Ectodermal cell (in vitro differentiated cells): ENCODE results near the gene COL8A2.
"Not testable (repeated sequence)": the region's sequence is repeated elsewhere in the genome, so short reads cannot be mapped to it uniquely, and the experiment has no call there.

Source experiments
- H3K27ac ChIP-seq: 2 replicates; pipeline ENCODE4 v1.7.0; 2013; ENCODE audit warnings: mild to moderate bottlenecking, low read depth, low read length; ENCODE audit not compliant: insufficient read depth, poor library complexity, severe bottlenecking
- H3K27me3 ChIP-seq: 2 replicates; pipeline ENCODE4 v1.7.0; 2013; ENCODE audit warnings: mild to moderate bottlenecking, low read length; ENCODE audit not compliant: insufficient read depth, control insufficient read depth, poor library complexity, severe bottlenecking
- H3K36me3 ChIP-seq: one replicate; pipeline ENCODE4 v1.7.0; 2013; ENCODE audit warnings: low read length; ENCODE audit not compliant: control insufficient read depth, insufficient read depth
- H3K4me1 ChIP-seq: one replicate; pipeline ENCODE4 v1.7.0; 2013; ENCODE audit warnings: low read length; ENCODE audit not compliant: control insufficient read depth, insufficient read depth
- H3K4me3 ChIP-seq: 2 replicates; pipeline ENCODE4 v1.7.0; 2013; ENCODE audit warnings: low read depth, low read length, control low read depth; ENCODE audit not compliant: insufficient read depth
- H3K9me3 ChIP-seq: 2 replicates; pipeline ENCODE4 v1.7.0; 2013; ENCODE audit warnings: mild to moderate bottlenecking, low read length, moderate library complexity; ENCODE audit not compliant: control insufficient read depth
- WGBS, 2 experiments: methylation state at CpG; one replicate each; pipeline ENCODE4 v1.1.7; 2013; ENCODE audit warnings: missing lambda C conversion rate in 2 of 2; 5-methylcytosine and 5-hydroxymethylcytosine counted together

COL8A2 gene

GRCh38 chr1:36164361-36164760 lies 39.3 kb upstream of the COL8A2 start:
- Histone ChIP-seq H3K27me3 (no peaks in the 10 kb centered on the region), H3K4me3 (no peak overlapping the region), H3K36me3 (peaks cover 5% of the 10 kb centered on the region), H3K27ac (no peak overlapping the region), H3K4me1 (peaks cover 22% of the 10 kb centered on the region), H3K9me3 (no peaks in the 10 kb centered on the region)
- WGBS, 2 experiments: 92 to 94% methylated on average over 2 of the region's 2 CpGs

- Histone ChIP-seq H3K27me3 (no peaks in the 10 kb centered on the region), H3K4me3 (no peak overlapping the region), H3K36me3 (peaks cover 6% of the 10 kb centered on the region), H3K9me3 (no peaks in the 10 kb centered on the region), H3K4me1 (peaks cover 23% of the 10 kb centered on the region), H3K27ac (no peak overlapping the region)
Observed at GRCh38 chr1:36163426-36163825, 38.4 kb upstream of the COL8A2 start.

GRCh38 chr1:36162680-36163239 lies 37.7 kb upstream of the COL8A2 start:
- WGBS, 2 experiments: 81 to 95% methylated on average over 1 of the region's 1 CpG
- Histone ChIP-seq H3K36me3 (peaks cover 8% of the 10 kb centered on the region), H3K9me3 (no peaks in the 10 kb centered on the region), H3K4me1 (peaks cover 30% of the 10 kb centered on the region), H3K4me3 (no peak overlapping the region), H3K27me3 (no peaks in the 10 kb centered on the region), H3K27ac (no peak overlapping the region)

GRCh38 chr1:36161641-36162531 lies 36.9 kb upstream of the COL8A2 start:
- Histone ChIP-seq H3K9me3 (no peaks in the 10 kb centered on the region), H3K27ac (no peak overlapping the region), H3K36me3 (peaks cover 4% of the 10 kb centered on the region), H3K27me3 (no peaks in the 10 kb centered on the region), H3K4me1 (peaks cover 34% of the 10 kb centered on the region), H3K4me3 (no peak overlapping the region)
- WGBS, 2 experiments: 71 to 77% methylated on average over 14 of the region's 14 CpGs

- Histone ChIP-seq H3K4me1 (peaks cover 34% of the 10 kb centered on the region), H3K36me3 (peaks cover 4% of the 10 kb centered on the region)
- WGBS, 2 experiments: 5 to 7% methylated on average over 12 of the region's 12 CpGs
Observed at GRCh38 chr1:36160949-36161485, 36.0 kb upstream of the COL8A2 start.

GRCh38 chr1:36160388-36160948 lies 35.4 kb upstream of the COL8A2 start:
- Histone ChIP-seq H3K4me1 (peaks cover 34% of the 10 kb centered on the region), H3K27me3 (no peaks in the 10 kb centered on the region), H3K27ac (peak overlapping the region; percentile 8), H3K9me3 (no peaks in the 10 kb centered on the region), H3K36me3 (peaks cover 4% of the 10 kb centered on the region), H3K4me3 (peak overlapping the region; percentile 37)
- WGBS, 2 experiments: 85 to 89% methylated on average over 4 of the region's 4 CpGs

More at GRCh38 chr1:36160949-36161485, 36.0 kb upstream of the COL8A2 start:
- Histone ChIP-seq H3K27ac (peak overlapping the region; percentile 83), H3K9me3 (no peaks in the 10 kb centered on the region), H3K4me3 (peak overlapping the region; percentile 37), H3K27me3 (no peaks in the 10 kb centered on the region)

GRCh38 chr1:36159614-36160387 lies 34.8 kb upstream of the COL8A2 start:
- 93 to 97% methylated on average over 10 of the region's 10 CpGs for WGBS, 2 experiments

GRCh38 chr1:36158827-36159252 lies 33.8 kb upstream of the COL8A2 start:
- H3K27ac ChIP-seq: not testable (repeated sequence)

More at GRCh38 chr1:36159614-36160387, 34.8 kb upstream of the COL8A2 start:
- Histone ChIP-seq H3K27ac (no peak overlapping the region), H3K36me3 (peaks cover 4% of the 10 kb centered on the region), H3K27me3 (no peaks in the 10 kb centered on the region), H3K4me1 (peaks cover 38% of the 10 kb centered on the region), H3K9me3 (no peaks in the 10 kb centered on the region), H3K4me3 (no peak overlapping the region)

GRCh38 chr1:36157973-36158826 lies 33.2 kb upstream of the COL8A2 start:
- Histone ChIP-seq H3K36me3 (peaks cover 4% of the 10 kb centered on the region), H3K9me3 (no peaks in the 10 kb centered on the region), H3K4me1 (peaks cover 53% of the 10 kb centered on the region), H3K27me3 (peaks cover 12% of the 10 kb centered on the region), H3K4me3 (peak overlapping the region; percentile 95), H3K27ac (no peak overlapping the region)
- 90 to 91% methylated on average over 9 of the region's 9 CpGs for WGBS, 2 experiments

More at GRCh38 chr1:36158827-36159252, 33.8 kb upstream of the COL8A2 start:
- H3K9me3 ChIP-seq, H3K27me3 ChIP-seq, H3K36me3 ChIP-seq, H3K4me3 ChIP-seq: not testable (repeated sequence)
- WGBS, 2 experiments: 88 to 96% methylated on average over 10 of the region's 10 CpGs
- peaks cover 47% of the 10 kb centered on the region for H3K4me1 ChIP-seq
